Upper lobe of left lung (tissue), 4 donors: ENCODE data around the gene GRIK4.

ENCODE experiments used
- CTCF ChIP-seq, 6 experiments: fragments of 450-650 bp in 4 of 6; fragments of 200-600 bp in 2 of 6; sonication (generic) in 2 of 6; IDR thresholded peaks; one replicate each; pipeline ENCODE4 v1.5.1; 2016 to 2019; ENCODE audit warnings: antibody characterized with exemption in 6 of 6
- POLR2A ChIP-seq, 4 donors: fragments of 450-650 bp; IDR thresholded peaks; one replicate each; pipeline ENCODE4 v1.5.1; 2016 to 2017; ENCODE audit warnings: antibody characterized with exemption in 4 of 4, mild to moderate bottlenecking in 2 of 4
- POLR2AphosphoS5 ChIP-seq, 2 donors: sonication (generic); formaldehyde crosslinking; IDR thresholded peaks; one replicate each; pipeline ENCODE4 v1.5.1; 2017; ENCODE audit warnings: antibody characterized with exemption in 2 of 2

- TF ChIP-seq CTCF (IDR thresholded peaks at IDR 0.05) = no peak
- no peak for TF ChIP-seq POLR2AphosphoS5 (IDR thresholded peaks at IDR 0.05)
- TF ChIP-seq POLR2A (IDR thresholded peaks at IDR 0.05) = no peak
These were observed 305.6 kb downstream of the GRIK4 start for GRCh38 chr11:120817158-120817557.
